ENCODE measurements around the gene MEGF10.
A peak's percentile ranks its signal among the peaks of the same experiment; 100 is the strongest.

Gene MEGF10

GRCh38 chr5:127439644-127440043 lies 149.0 kb downstream of the MEGF10 start:
- no peak overlapping the region for H3K4me3 ChIP-seq
- TF ChIP-seq FOXP2 (optimal IDR thresholded peaks at IDR 0.05; ENCODE audit: control extremely low read depth, extremely low read length, insufficient read depth) (no peak), EZH2 (IDR thresholded peaks at IDR 0.05) (no peak), POLR2AphosphoS5 (IDR thresholded peaks at IDR 0.05; ENCODE audit: borderline replicate concordance, low read depth, low read length) (no peak)

DNA sequence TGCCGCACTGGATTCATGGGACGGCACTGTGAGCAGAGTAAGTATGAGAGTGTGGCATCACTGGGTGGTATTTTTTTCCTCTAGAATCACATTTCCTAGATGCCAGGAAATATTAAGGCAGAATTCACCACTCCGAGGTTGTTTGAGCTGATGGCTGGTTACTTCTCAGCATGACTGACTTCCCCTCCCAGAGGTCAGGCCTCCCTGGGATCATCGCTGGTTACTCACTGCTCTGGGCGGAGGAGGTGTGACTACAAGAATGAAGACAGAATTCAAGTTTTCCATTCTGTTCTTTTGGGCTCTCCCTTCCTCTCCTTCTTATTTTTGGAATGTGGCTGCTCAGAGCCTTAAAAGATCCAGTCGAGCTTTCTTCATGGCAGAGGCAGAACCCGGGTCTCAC lies 150.2 kb downstream of the MEGF10 start:
- H3K9ac ChIP-seq (ENCODE audit: insufficient read length), result no peak overlapping the region
- no peaks in the 10 kb centered on the region for H3K9me3 ChIP-seq (ENCODE audit: low read depth, low read length)
- no peak overlapping the region for H3K27ac ChIP-seq
- H3K36me3 ChIP-seq (ENCODE audit: insufficient read depth, low read length), result no peaks in the 10 kb centered on the region
- H3K4me3 ChIP-seq, result no peak overlapping the region
- TF ChIP-seq FOXP2 (optimal IDR thresholded peaks at IDR 0.05; ENCODE audit: control extremely low read depth, extremely low read length, insufficient read depth) (no peak), EZH2 (IDR thresholded peaks at IDR 0.05) (no peak), POLR2AphosphoS5 (IDR thresholded peaks at IDR 0.05; ENCODE audit: borderline replicate concordance, low read depth, low read length) (no peak)
- no peak for DNase-seq (ENCODE audit: low read depth, low spot score)

More at GRCh38 chr5:127439644-127440043, 149.0 kb downstream of the MEGF10 start:
- Histone ChIP-seq H3K36me3 (ENCODE audit: insufficient read depth, low read length) (no peaks in the 10 kb centered on the region), H3K9me3 (ENCODE audit: low read depth, low read length) (no peaks in the 10 kb centered on the region), H3K9ac (ENCODE audit: insufficient read length) (no peak overlapping the region), H3K27ac (no peak overlapping the region)
- DNase-seq (ENCODE audit: low read depth, low spot score), result no peak

DNA sequence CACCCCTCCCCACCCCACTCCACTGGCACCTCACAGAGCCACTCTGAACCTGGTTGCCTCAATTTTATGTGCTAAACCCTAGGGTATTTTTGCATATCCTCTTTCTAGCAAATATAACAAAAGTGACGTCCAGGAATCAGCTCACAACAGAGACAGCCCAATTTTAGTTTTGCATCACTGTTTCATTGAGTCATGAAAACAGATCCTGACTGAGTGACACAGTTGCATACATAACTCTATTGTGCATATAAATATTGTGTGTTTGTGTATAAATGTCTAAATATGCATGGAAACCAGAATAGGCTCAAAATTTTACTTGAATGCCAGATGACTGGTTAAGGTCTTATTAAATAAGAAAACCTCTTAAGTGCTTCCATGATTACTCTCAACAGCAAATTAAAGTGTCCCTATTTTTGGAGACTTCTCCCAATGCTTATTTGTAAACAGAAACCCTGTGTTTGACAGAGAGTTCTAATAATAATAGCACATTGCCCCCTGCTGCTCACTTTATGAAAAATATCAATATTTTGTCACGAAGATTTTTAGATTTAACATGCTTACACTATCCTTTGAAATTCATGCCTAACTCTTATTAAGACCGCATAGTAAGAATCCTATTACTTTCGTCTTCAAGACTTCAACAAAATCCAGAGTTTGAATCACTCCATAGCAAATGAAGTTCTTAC lies 151.3 kb downstream of the MEGF10 start:
- Histone ChIP-seq H3K9ac (ENCODE audit: insufficient read length) (no peak overlapping the region), H3K36me3 (ENCODE audit: insufficient read depth, low read length) (no peaks in the 10 kb centered on the region), H3K9me3 (ENCODE audit: low read depth, low read length) (no peaks in the 10 kb centered on the region), H3K27ac (no peak overlapping the region), H3K4me3 (no peak overlapping the region)
- TF ChIP-seq POLR2AphosphoS5 (IDR thresholded peaks at IDR 0.05; ENCODE audit: borderline replicate concordance, low read depth, low read length), result no peak
- peak; percentile 14 for DNase-seq (ENCODE audit: low read depth, low spot score)

GRCh38 chr5:127444171-127444570 lies 153.6 kb downstream of the MEGF10 start:
- Histone ChIP-seq H3K9ac (ENCODE audit: insufficient read length) (no peak overlapping the region), H3K27ac (no peak overlapping the region), H3K4me3 (no peak overlapping the region), H3K9me3 (ENCODE audit: low read depth, low read length) (no peaks in the 10 kb centered on the region), H3K36me3 (ENCODE audit: insufficient read depth, low read length) (no peaks in the 10 kb centered on the region)
- no peak for DNase-seq (ENCODE audit: low read depth, low spot score)
- TF ChIP-seq POLR2AphosphoS5 (IDR thresholded peaks at IDR 0.05; ENCODE audit: borderline replicate concordance, low read depth, low read length) (no peak), EZH2 (IDR thresholded peaks at IDR 0.05) (no peak), FOXP2 (optimal IDR thresholded peaks at IDR 0.05; ENCODE audit: control extremely low read depth, extremely low read length, insufficient read depth) (no peak)

- no peak for DNase-seq (ENCODE audit: low read depth, low spot score)
- no peaks in the 10 kb centered on the region for H3K36me3 ChIP-seq (ENCODE audit: insufficient read depth, low read length)
- no peak overlapping the region for H3K27ac ChIP-seq
- H3K4me3 ChIP-seq, result no peak overlapping the region
- no peak overlapping the region for H3K9ac ChIP-seq (ENCODE audit: insufficient read length)
- TF ChIP-seq EZH2 (IDR thresholded peaks at IDR 0.05) (no peak), FOXP2 (optimal IDR thresholded peaks at IDR 0.05; ENCODE audit: control extremely low read depth, extremely low read length, insufficient read depth) (no peak), POLR2AphosphoS5 (IDR thresholded peaks at IDR 0.05; ENCODE audit: borderline replicate concordance, low read depth, low read length) (no peak)
- H3K9me3 ChIP-seq (ENCODE audit: low read depth, low read length), result no peaks in the 10 kb centered on the region
Measured at GRCh38 chr5:127445328-127445727, 154.7 kb downstream of the MEGF10 start.

DNA sequence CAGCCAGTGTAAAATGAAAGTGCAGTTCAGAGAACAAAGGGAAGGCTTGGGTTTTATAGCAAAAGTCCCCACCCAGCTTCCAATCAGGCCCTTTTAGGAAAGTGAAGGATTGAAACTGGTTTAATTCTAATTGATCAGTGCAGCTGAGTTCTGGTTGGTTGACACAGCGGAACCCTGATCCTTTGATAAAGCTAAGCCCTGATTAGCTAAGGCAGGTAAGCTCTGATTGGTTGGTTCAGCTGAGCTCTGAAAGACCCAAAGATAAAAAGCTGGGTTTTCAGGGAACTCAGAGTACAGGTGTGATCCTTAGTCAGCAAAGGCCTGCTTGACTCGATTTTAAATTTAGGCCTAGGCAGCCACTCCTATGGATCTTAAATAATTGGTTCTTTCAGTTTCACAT lies 156.0 kb downstream of the MEGF10 start:
- Histone ChIP-seq H3K36me3 (ENCODE audit: insufficient read depth, low read length) (no peaks in the 10 kb centered on the region), H3K9me3 (ENCODE audit: low read depth, low read length) (no peaks in the 10 kb centered on the region), H3K4me3 (no peak overlapping the region), H3K9ac (ENCODE audit: insufficient read length) (no peak overlapping the region), H3K27ac (no peak overlapping the region)
- DNase-seq (ENCODE audit: low read depth, low spot score), result no peak
- no peak for TF ChIP-seq POLR2AphosphoS5 (IDR thresholded peaks at IDR 0.05; ENCODE audit: borderline replicate concordance, low read depth, low read length)
- no peak for TF ChIP-seq FOXP2 (optimal IDR thresholded peaks at IDR 0.05; ENCODE audit: control extremely low read depth, extremely low read length, insufficient read depth)
- no peak for TF ChIP-seq EZH2 (IDR thresholded peaks at IDR 0.05)

DNA sequence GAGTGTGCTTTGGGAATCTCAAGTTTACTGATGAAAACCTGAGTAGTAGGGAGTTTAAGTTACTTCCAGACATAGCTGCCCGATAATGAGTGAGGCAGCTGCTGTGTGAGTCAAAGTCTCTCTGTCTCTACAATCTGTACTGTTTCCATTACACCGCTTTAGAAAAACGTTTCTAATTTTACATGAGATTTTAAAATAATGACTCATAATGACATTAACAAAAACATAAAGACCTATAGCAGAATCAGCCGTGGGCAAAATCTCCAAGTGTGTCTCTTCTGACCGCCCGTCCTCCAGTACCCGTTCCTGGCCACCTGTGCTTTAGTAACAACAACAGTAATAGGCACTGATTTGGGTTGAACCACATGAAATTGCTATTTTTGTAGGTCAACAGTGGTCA lies 157.2 kb downstream of the MEGF10 start:
- H3K36me3 ChIP-seq (ENCODE audit: insufficient read depth, low read length), result no peaks in the 10 kb centered on the region
- no peak overlapping the region for H3K27ac ChIP-seq
- TF ChIP-seq EZH2 (IDR thresholded peaks at IDR 0.05) (no peak), FOXP2 (optimal IDR thresholded peaks at IDR 0.05; ENCODE audit: control extremely low read depth, extremely low read length, insufficient read depth) (no peak)
- DNase-seq (ENCODE audit: low read depth, low spot score), result no peak
- no peaks in the 10 kb centered on the region for H3K9me3 ChIP-seq (ENCODE audit: low read depth, low read length)
- H3K9ac ChIP-seq (ENCODE audit: insufficient read length), result no peak overlapping the region
- no peak overlapping the region for H3K4me3 ChIP-seq

- TF ChIP-seq EZH2 (IDR thresholded peaks at IDR 0.05) (no peak), FOXP2 (optimal IDR thresholded peaks at IDR 0.05; ENCODE audit: control extremely low read depth, extremely low read length, insufficient read depth) (no peak), POLR2AphosphoS5 (IDR thresholded peaks at IDR 0.05; ENCODE audit: borderline replicate concordance, low read depth, low read length) (no peak)
- H3K9me3 ChIP-seq (ENCODE audit: low read depth, low read length), result no peaks in the 10 kb centered on the region
- H3K36me3 ChIP-seq (ENCODE audit: insufficient read depth, low read length), result no peaks in the 10 kb centered on the region
- no peak overlapping the region for H3K9ac ChIP-seq (ENCODE audit: insufficient read length)
- H3K4me3 ChIP-seq, result no peak overlapping the region
- no peak overlapping the region for H3K27ac ChIP-seq
- DNase-seq (ENCODE audit: low read depth, low spot score), result no peak
Measured at GRCh38 chr5:127450046-127450445, 159.4 kb downstream of the MEGF10 start.

DNA sequence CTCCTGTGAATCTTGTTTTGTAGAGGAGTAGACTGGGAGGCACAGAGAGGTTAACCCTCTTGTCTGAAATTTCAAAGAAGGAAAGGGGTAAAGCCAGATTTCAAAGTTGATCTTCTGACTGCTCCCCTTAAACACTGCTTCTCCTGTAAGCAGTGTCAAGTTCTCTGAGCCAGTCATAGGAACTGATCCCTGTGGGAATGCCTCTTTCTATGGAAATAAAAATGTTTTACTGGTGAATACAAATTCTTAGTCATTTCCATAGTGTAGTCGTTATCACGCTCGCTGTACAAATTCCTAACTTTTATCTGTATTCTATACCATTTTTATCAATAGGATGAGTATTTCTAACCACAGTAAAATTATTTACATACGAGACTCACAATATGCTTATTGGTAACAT lies 160.5 kb downstream of the MEGF10 start:
- no peak overlapping the region for H3K27ac ChIP-seq
- TF ChIP-seq EZH2 (IDR thresholded peaks at IDR 0.05), result no peak
- TF ChIP-seq POLR2AphosphoS5 (IDR thresholded peaks at IDR 0.05; ENCODE audit: borderline replicate concordance, low read depth, low read length), result no peak
- TF ChIP-seq FOXP2 (optimal IDR thresholded peaks at IDR 0.05; ENCODE audit: control extremely low read depth, extremely low read length, insufficient read depth), result no peak
- H3K9me3 ChIP-seq (ENCODE audit: low read depth, low read length), result no peaks in the 10 kb centered on the region
- no peak overlapping the region for H3K4me3 ChIP-seq
- no peak overlapping the region for H3K9ac ChIP-seq (ENCODE audit: insufficient read length)
- no peak for DNase-seq (ENCODE audit: low read depth, low spot score)
- no peaks in the 10 kb centered on the region for H3K36me3 ChIP-seq (ENCODE audit: insufficient read depth, low read length)

Data from SK-N-MC (cell line).